Activated CD8-positive, alpha-beta memory T cell treated with anti-CD3 and anti-CD28 coated beads, Interleukin-2, amount 50 U/mL, for 4 hours (primary cell): Measurements from ENCODE around the gene RWDD4.

Experiments used
- DNase-seq: peaks from one replicate; pipeline ENCODE4 v3.0.0-alpha.2; 2020

Gene RWDD4

GRCh38 chr4:183599284-183599683, 59.7 kb downstream of the RWDD4 start:
- DNase-seq = no peak

- DNase-seq = no peak
Measured at GRCh38 chr4:183596067-183596757, 62.8 kb downstream of the RWDD4 start.

DNA sequence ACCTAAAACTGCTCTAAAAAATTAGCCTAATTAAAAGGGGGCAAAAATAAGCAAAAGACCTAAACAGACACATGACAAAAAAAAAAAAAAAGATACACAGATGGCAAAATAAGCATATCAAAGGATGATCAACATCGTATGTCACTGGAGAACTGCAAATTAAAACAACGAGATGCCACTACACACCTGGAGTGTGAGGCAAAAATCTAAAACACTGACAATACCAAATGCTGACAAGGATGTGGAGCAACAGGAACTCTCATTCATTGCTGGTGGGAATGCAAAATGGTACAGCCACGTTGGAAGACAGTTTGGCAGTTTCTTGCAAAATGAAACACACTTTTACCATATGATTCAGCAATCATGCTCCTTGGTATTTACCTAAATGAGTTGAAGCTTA, 64.2 kb downstream of the RWDD4 start:
- DNase-seq = no peak

- no peak for DNase-seq
Measured at GRCh38 chr4:183591301-183591700, 67.7 kb downstream of the RWDD4 start.
